Hypothalamus (tissue), 51 donors: ENCODE measurements around the gene ATP12A.
"Not testable (repeated sequence)": the region's sequence is repeated elsewhere in the genome, so short reads cannot be mapped to it uniquely, and the experiment has no call there.

Experiments used
- DNase-seq, 51 donors: peaks; one replicate each; lab custom pipeline; 2025; lab: John Stamatoyannopoulos, UW

The ATP12A gene

GRCh38 chr13:24724714-24725113 lies 44.5 kb downstream of the ATP12A start:
- DNase-seq = no peak

GRCh38 chr13:24725379-24725778 lies 45.2 kb downstream of the ATP12A start:
- DNase-seq = no peak

GRCh38 chr13:24727731-24728601 lies 47.8 kb downstream of the ATP12A start:
- DNase-seq = peak in 31 of 51 donors; percentile 8 to 61 (median 31)

- not testable (repeated sequence) for DNase-seq
Observed at GRCh38 chr13:24730873-24731567, 50.8 kb downstream of the ATP12A start.

- DNase-seq = no peak
Observed at GRCh38 chr13:24734950-24735349, 54.7 kb downstream of the ATP12A start.

- no peak for DNase-seq
Observed at GRCh38 chr13:24737042-24737441, 56.8 kb downstream of the ATP12A start.

- DNase-seq = no peak
Observed at GRCh38 chr13:24738366-24738847, 58.2 kb downstream of the ATP12A start.

GRCh38 chr13:24740014-24740890 lies 60.0 kb downstream of the ATP12A start:
- no peak for DNase-seq

- DNase-seq = no peak
Observed at GRCh38 chr13:24741016-24741662, 60.9 kb downstream of the ATP12A start.

GRCh38 chr13:24741791-24742190 lies 61.6 kb downstream of the ATP12A start:
- DNase-seq = no peak

- no peak for DNase-seq
Observed at GRCh38 chr13:24742294-24742693, 62.1 kb downstream of the ATP12A start.

GRCh38 chr13:24742977-24743376 lies 62.8 kb downstream of the ATP12A start:
- no peak for DNase-seq

GRCh38 chr13:24744247-24744646 lies 64.0 kb downstream of the ATP12A start:
- no peak for DNase-seq

GRCh38 chr13:24745516-24745860 lies 65.3 kb downstream of the ATP12A start:
- no peak for DNase-seq

- no peak for DNase-seq
Observed at GRCh38 chr13:24745861-24746617, 65.8 kb downstream of the ATP12A start.

- no peak for DNase-seq
Observed at GRCh38 chr13:24746618-24747247, 66.5 kb downstream of the ATP12A start.

GRCh38 chr13:24747248-24748060 lies 67.2 kb downstream of the ATP12A start:
- DNase-seq = peak in 3 of 51 donors; percentile 8 to 14 (median 12)

- DNase-seq = no peak
Observed at GRCh38 chr13:24748061-24748400, 67.8 kb downstream of the ATP12A start.
